Right ventricle myocardium superior (tissue), 1 donor: ENCODE results near the gene SP5. TPM values are rescaled to one million over a fixed set of nuclear protein-coding genes. Genes with fewer than 3 reads are reported as not detected.

ENCODE experiments used
- ATAC-seq: fragments of 200-7000 bp; cut with Tn5 transposase; one replicate; pipeline ENCODE4 v1.9.1; 2020; ENCODE audit warnings: mild to moderate bottlenecking; ENCODE audit not compliant: poor library complexity
- DNase-seq: peaks from one replicate; pipeline ENCODE4 v3.0.0-alpha.2; 2020
- intact Hi-C: fragments of 100-400 bp; cut with DNase I; formaldehyde crosslinking; loops from one replicate; pipeline ENCODE4 v1.11.2; 2022
- total RNA-seq: library from RNA; stranded (reverse); fragmentation: NEBNext Ultra II Directional; extraction: Animal tissue kit (Norgen Biotek cat#: 25700); gene quantifications from one replicate; pipeline ENCODE4 v1.2.1, GENCODE V29; 2021
- donor health status: DM: no; HTN: yes; CAD: no; lungs with severe emphysema.

Gene SP5
- total RNA-seq, 1 donor from 2014 or later = 0.46 TPM

GRCh38 chr2:170766693-170767092 is 51.6 kb downstream of the SP5 start:
- no peak for ATAC-seq
- intact Hi-C loops = no loop called here
- DNase-seq = no peak

Other genes starting within 250 kb of the SP5 start
- gene ERICH2, start 55.0 kb downstream of the SP5 start, total RNA-seq = 0.94 TPM
- not detected for gene GAD1, start 101.5 kb downstream of the SP5 start, total RNA-seq
- gene GORASP2, start 213.9 kb downstream of the SP5 start, total RNA-seq = 53.2 TPM